GM06990 (cell line): ENCODE data around the gene LRBA.
"Not testable (repeated sequence)": the region's sequence is repeated elsewhere in the genome, so short reads cannot be mapped to it uniquely, and the experiment has no call there.

ENCODE experiments used
- DNase-seq: peaks from one replicate; pipeline ENCODE4 v3.0.0-alpha.2; 2011; ENCODE audit not compliant: insufficient read length; ENCODE audit errors: extremely low read depth
- H3K27me3 ChIP-seq: replicated peaks from 2 replicates; pipeline ENCODE4 v1.6.0; 2011; ENCODE audit warnings: low read length; ENCODE audit not compliant: control insufficient read depth, insufficient read depth
- H3K36me3 ChIP-seq: 2 replicates; pipeline ENCODE4 v1.5.1; 2011; ENCODE audit warnings: low read length; ENCODE audit not compliant: control insufficient read depth, insufficient read depth
- H3K4me3 ChIP-seq: replicated peaks from 2 replicates; pipeline ENCODE4 v1.5.1; 2011; ENCODE audit warnings: low read depth, mild to moderate bottlenecking, control low read depth, low read length
- CTCF ChIP-seq: IDR thresholded peaks from 2 replicates; pipeline ENCODE4 v1.5.1; 2011; ENCODE audit warnings: low read length, control low read depth, mild to moderate bottlenecking, inconsistent platforms; ENCODE audit not compliant: insufficient read depth, poor library complexity, severe bottlenecking

The LRBA gene

GRCh38 chr4:151014521-151015458 lies at the start of gene LRBA:
Gene LRBA (minus strand): TSS chr4:151015284. CDS start chr4:151014642, 642 bp downstream.
- peak within 1 kb of the TSS; percentile 95 for H3K4me3 ChIP-seq
- peak; percentile 85 for DNase-seq
- TF ChIP-seq CTCF = no peak
- H3K27me3 ChIP-seq = no peaks in the 10 kb centered on the region
- no peaks in the 10 kb centered on the region for H3K36me3 ChIP-seq

GRCh38 chr4:151063143-151063542 lies 48.1 kb upstream of the LRBA start:
- DNase-seq, H3K36me3 ChIP-seq, H3K27me3 ChIP-seq, H3K4me3 ChIP-seq: not testable (repeated sequence)

- Histone ChIP-seq H3K27me3 (no peaks in the 10 kb centered on the region), H3K4me3 (no peak overlapping the region), H3K36me3 (no peaks in the 10 kb centered on the region)
- no peak for TF ChIP-seq CTCF
- no peak for DNase-seq
These were observed 40.5 kb upstream of the LRBA start for GRCh38 chr4:151055539-151055938.

- H3K4me3 ChIP-seq = no peak overlapping the region
- H3K36me3 ChIP-seq = no peaks in the 10 kb centered on the region
- H3K27me3 ChIP-seq = no peaks in the 10 kb centered on the region
- TF ChIP-seq CTCF = no peak
- DNase-seq = no peak
These were observed 37.7 kb upstream of the LRBA start for GRCh38 chr4:151052785-151053184.

- TF ChIP-seq CTCF = no peak
- no peaks in the 10 kb centered on the region for H3K27me3 ChIP-seq
- DNase-seq = no peak
- no peak overlapping the region for H3K4me3 ChIP-seq
- no peaks in the 10 kb centered on the region for H3K36me3 ChIP-seq
These were observed 34.4 kb upstream of the LRBA start for GRCh38 chr4:151049430-151049884.

- no peak overlapping the region for H3K4me3 ChIP-seq
- no peak for TF ChIP-seq CTCF
- DNase-seq = no peak
- H3K27me3 ChIP-seq = no peaks in the 10 kb centered on the region
- no peaks in the 10 kb centered on the region for H3K36me3 ChIP-seq
These were observed 33.8 kb upstream of the LRBA start for GRCh38 chr4:151048913-151049312.
